HG03571 (cell line): ENCODE results near the gene UBE2L6.

ENCODE experiments used
- ATAC-seq: cut with Tn5 transposase; IDR thresholded peaks from one replicate; pipeline ENCODE4 v1.9.1; 2021; ENCODE audit not compliant: unreplicated experiment

The UBE2L6 gene

GRCh38 chr11:57567515-57568329, at the start of gene UBE2L6:
Gene UBE2L6 (minus strand): TSS chr11:57567672. CDS start chr11:57567611, 61 bp downstream.
- peak; percentile 69 for ATAC-seq

GRCh38 chr11:57616595-57616994, 49.1 kb upstream of the UBE2L6 start:
- ATAC-seq: no peak

GRCh38 chr11:57615308-57615707, 47.8 kb upstream of the UBE2L6 start:
- no peak for ATAC-seq

GRCh38 chr11:57614234-57614772, 46.8 kb upstream of the UBE2L6 start:
- no peak for ATAC-seq

GRCh38 chr11:57610170-57610569, 42.7 kb upstream of the UBE2L6 start:
- ATAC-seq: no peak

- no peak for ATAC-seq
Observed at GRCh38 chr11:57605028-57605420, 37.6 kb upstream of the UBE2L6 start.

GRCh38 chr11:57604296-57605027, 37.0 kb upstream of the UBE2L6 start:
- ATAC-seq: no peak

- no peak for ATAC-seq
Observed at GRCh38 chr11:57601297-57601696, 33.8 kb upstream of the UBE2L6 start.

- no peak for ATAC-seq
Observed at GRCh38 chr11:57599381-57599780, 31.9 kb upstream of the UBE2L6 start.

- ATAC-seq: no peak
Observed at GRCh38 chr11:57598831-57599155, 31.3 kb upstream of the UBE2L6 start.

- no peak for ATAC-seq
Observed at GRCh38 chr11:57597916-57598830, 30.7 kb upstream of the UBE2L6 start.

- ATAC-seq: no peak
Observed at GRCh38 chr11:57597461-57597915, 30.0 kb upstream of the UBE2L6 start, which contains the start of gene SERPING1. Gene SERPING1 (plus strand): TSS chr11:57597685. CDS start chr11:57598271, 586 bp downstream.

- no peak for ATAC-seq
Observed at GRCh38 chr11:57596266-57596885, 28.9 kb upstream of the UBE2L6 start.

- ATAC-seq: no peak
Observed at GRCh38 chr11:57588046-57588710, 20.7 kb upstream of the UBE2L6 start.

- no peak for ATAC-seq
Observed at GRCh38 chr11:57586711-57587245, 19.3 kb upstream of the UBE2L6 start.

GRCh38 chr11:57585301-57585700, 17.8 kb upstream of the UBE2L6 start:
- ATAC-seq: no peak

- no peak for ATAC-seq
Observed at GRCh38 chr11:57584341-57584740, 16.9 kb upstream of the UBE2L6 start.

- no peak for ATAC-seq
Observed at GRCh38 chr11:57574061-57574460, 6.6 kb upstream of the UBE2L6 start.

GRCh38 chr11:57571606-57572005, 4.1 kb upstream of the UBE2L6 start:
- ATAC-seq: no peak

- no peak for ATAC-seq
Observed at GRCh38 chr11:57568330-57568766, 876 bp upstream of the UBE2L6 start.
